HG02571 (cell line): ENCODE measurements around the gene USP53.
A peak's percentile ranks its signal among the peaks of the same experiment; 100 is the strongest.
"Not testable (repeated sequence)": the region's sequence is repeated elsewhere in the genome, so short reads cannot be mapped to it uniquely, and the experiment has no call there.

Experiments used
- ATAC-seq: cut with Tn5 transposase; IDR thresholded peaks from one replicate; pipeline ENCODE4 v1.9.1; 2021; ENCODE audit warnings: mild to moderate bottlenecking, moderate library complexity; ENCODE audit not compliant: unreplicated experiment

USP53 gene

DNA sequence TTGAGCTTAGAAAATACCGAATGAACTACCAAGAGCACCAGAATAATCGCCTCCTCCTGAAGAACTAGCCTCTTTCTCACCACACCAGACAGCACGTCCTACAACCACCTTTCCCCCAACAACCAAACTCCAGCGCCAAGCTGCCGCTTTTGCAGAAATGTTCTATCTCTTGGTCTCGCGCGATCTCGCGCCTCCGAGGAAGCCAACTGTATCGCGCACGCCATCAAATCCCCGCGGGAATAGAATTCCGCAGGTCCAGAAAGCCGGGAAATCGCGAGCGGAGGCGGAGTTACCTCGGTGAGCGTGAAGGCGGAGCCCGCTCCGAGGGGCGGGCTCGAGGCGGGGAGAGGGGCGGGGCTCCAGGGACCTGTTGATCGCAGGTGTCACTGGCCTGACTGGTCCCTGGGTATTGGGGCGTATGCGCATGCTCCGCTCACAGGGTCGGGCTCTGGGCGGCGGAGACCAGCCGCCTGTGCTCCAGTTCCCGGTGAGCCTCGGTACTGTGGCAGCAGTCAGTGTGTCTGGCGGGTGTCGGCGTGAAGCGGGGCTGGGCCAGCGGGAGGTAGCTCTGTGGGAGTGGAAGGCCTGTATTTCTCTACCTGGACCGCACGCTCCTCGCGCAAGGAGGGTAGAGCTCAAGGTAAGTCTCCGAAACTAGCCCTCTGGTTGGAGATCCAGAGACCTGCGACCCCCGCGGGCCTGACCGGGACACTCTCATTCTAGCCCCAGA is at the start of gene USP53:
USP53 (plus strand) TSS at position 480 of the 730 bp plus-strand sequence. CDS start 27,047 bp downstream, outside the sequence.
- ATAC-seq: peak; percentile 94

DNA sequence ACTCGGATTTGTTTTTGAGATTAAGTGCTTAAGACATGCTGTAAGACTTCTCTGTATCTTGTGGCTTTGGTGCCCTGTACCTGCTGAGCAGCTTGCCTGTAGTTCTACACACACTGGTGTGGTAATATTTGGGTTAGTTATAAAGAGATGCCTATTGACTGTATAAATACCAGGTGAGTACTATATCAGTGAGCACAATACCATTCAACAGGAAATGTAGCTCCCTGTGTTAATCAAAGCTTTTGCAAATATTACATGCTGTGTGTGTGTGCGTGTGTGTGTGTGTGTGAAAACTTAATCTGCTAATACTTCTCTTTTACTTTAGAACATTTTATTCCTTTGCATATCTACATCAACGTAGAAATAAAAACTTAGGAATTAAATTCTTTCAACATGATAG is 46.7 kb upstream of the USP53 start:
- no peak for ATAC-seq

DNA sequence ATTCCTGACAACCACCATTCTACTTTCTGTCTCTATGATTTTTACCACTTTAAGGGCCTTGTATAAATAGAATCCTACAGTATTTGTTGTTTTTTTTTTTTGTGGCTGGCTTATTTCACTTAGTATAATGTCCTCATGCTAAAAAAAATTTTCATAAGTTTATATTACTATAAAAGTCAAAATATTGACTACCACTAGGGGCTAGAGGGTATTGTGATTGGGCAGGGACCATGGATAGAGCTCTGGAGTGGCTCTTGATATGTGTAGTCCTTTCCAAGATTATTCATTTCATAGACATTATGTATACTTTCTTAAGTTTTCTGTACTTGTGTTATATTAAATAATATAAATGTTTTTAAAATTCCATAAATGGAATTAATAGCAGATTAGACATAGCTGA is 42.3 kb upstream of the USP53 start:
- ATAC-seq: no peak

- no peak for ATAC-seq
These were observed 40.3 kb upstream of the USP53 start for GRCh38 chr4:119172223-119172622.

GRCh38 chr4:119173729-119174361 is 38.7 kb upstream of the USP53 start:
- not testable (repeated sequence) for ATAC-seq

- no peak for ATAC-seq
These were observed 33.5 kb upstream of the USP53 start for GRCh38 chr4:119179011-119179410.

DNA sequence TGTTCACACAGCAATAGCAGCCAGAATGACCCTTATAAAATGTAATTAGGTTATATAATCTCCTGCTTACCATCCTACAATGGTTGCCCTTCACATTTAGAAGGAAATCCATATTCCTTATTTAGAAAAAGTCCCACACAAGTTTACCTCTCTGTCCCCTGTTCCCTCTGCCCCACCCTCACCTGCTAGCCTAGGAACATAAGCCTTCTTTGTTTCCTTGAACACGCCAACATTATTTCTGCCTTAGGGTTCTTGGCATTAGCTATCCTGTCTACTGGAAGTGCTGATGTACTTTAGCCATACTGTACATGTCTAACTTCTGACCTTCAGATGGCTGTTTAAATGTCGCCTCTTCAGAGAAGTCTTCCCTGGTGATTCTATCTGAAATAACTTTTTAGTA is 28.4 kb upstream of the USP53 start:
- no peak for ATAC-seq

GRCh38 chr4:119189638-119190037 is 22.9 kb upstream of the USP53 start:
- no peak for ATAC-seq

DNA sequence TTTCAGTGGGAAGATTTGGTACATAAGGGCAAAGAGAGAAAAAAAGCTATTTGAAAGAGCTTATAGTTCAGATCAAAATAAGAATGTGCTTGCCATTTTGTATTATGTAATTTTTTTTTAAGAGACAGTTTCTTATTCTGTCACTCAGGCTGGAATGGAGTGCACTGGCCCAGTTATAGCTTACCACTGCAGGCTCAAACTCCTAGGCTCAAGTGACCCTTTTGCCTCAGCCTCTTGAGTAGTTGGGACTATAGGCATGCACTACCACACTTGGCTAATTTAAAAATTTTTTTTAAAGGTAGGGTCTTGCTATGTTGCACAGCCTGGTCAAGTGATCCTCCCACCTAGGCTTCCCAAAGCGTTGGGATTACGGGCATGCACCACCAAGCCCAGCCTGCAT is 22.2 kb upstream of the USP53 start:
- no peak for ATAC-seq

DNA sequence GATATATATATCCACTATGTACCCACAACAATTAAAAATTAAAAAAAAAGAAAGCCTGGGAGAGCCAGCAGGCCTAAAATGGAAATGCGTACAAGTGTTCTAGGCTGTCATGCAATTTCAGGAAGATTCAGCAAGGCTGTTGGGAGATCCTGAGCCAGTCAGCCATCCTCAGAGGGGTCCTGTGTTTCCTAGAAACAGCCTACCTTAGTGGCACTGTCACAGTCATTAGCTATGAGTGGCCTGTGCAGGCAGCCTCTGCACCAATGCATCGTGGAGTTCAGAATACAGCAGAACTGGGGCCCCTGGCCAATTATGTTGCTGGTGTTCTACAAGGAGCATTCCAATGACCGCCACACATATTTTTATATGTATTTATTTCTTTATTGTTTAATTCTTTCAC is 21.0 kb upstream of the USP53 start:
- ATAC-seq: no peak

GRCh38 chr4:119197772-119198212 is 14.7 kb upstream of the USP53 start:
- no peak for ATAC-seq

- ATAC-seq: no peak
These were observed 7.6 kb upstream of the USP53 start for GRCh38 chr4:119204916-119205315.

- no peak for ATAC-seq
These were observed 6.8 kb upstream of the USP53 start for GRCh38 chr4:119205690-119206089.

DNA sequence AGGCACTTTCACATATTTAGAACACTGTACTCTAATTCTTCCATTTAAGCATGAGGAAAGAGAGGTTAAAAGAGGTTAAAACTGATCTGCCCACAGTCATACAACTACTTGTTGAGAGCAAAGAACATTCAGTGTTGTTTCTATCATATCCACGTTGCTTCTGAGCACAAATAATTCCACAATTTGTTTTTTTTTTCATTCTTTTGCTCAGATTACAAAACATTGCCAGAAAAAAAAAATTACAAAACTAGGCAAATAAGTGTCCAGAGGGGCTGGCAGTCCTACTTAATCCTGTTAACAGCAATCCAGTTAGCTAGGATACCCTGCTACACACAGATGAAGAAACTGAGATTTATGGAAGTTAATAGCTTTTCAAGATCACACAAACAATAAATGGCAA is 6.3 kb upstream of the USP53 start:
- ATAC-seq: no peak

GRCh38 chr4:119207051-119207450 is 5.5 kb upstream of the USP53 start:
- ATAC-seq: no peak

DNA sequence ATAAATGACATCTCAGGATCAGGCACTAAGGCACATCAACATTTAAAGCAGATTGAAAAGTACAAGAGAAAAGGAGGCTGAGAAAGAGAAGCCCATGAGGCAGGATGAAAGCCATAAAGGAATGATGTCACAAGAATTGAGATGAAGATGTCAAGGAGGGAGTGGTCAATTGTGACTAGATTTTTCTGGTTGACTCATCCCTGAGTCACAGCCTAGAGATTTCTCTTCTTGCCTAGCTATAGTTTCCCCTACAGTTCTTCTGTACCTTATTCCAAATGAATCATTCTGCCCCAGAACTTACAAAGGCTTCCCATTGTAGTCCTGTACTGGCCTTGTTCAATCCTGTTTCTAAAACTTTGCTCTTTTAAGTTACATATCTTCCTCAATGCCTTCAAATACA is 3.4 kb upstream of the USP53 start:
- ATAC-seq: no peak

DNA sequence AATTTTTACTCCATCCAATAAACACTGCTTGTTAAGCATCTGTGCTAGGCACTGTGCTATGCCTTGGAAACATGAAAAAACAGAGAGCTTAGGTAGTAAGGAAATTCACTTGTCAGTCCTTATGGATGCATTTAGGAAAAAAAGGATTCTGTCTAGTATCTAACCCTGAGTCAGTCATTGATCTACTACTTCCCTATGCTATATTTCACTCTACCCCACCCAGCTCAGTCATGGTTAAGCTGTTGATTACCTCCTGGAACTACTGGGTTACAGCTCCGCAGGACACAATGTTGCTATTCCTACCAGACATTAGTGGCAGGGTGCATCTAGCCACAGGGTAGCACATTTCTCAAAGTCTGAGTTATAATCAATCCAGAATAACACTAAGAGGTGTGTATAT is 2.9 kb upstream of the USP53 start:
- no peak for ATAC-seq

GRCh38 chr4:119210775-119211174 is 1.7 kb upstream of the USP53 start:
- no peak for ATAC-seq

GRCh38 chr4:119211867-119212233 is 663 bp upstream of the USP53 start:
- ATAC-seq: peak; percentile 3

DNA sequence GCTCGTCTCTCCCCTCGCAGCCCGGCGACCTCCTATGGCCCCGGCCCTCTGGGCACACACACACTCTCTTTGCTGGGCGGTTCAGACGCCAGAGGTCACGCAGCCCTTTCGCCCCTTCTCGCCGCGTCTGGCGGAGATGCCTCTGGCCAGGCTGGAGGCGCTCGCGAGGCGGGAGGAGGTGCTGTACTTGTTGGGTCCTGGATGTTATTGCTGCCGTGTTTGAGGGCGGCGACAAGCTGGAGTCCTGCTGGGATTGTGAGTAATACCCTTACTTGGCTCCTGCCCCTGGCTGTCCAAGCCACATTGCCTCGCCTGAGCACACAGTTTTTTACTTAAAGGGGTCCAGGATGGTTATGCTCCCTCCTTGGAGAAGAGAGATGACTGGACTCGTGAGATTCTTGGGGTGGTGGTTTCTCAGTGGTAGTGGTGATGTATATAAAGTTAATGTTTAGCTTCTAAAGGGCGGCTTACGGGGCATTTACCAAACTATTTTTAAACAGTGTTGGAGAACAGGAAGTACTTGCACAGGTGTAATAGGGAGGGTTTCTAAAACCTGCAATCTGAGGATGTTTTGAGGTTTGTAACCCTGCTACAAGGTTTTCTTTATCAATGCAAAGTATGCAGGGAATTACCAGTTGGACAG is 572 bp downstream of the USP53 start:
- peak; percentile 53 for ATAC-seq

GRCh38 chr4:119218093-119218492 is 5.6 kb downstream of the USP53 start:
- no peak for ATAC-seq

GRCh38 chr4:119221412-119221811 is 8.9 kb downstream of the USP53 start:
- ATAC-seq: no peak
